ENCODE measurements around the gene ZSCAN26. TPM values are rescaled to one million over a fixed set of nuclear protein-coding genes. Genes with fewer than 3 reads are reported as not detected.
A peak's percentile ranks its signal among the peaks of the same experiment; 100 is the strongest.

The ZSCAN26 gene
- total and polyA plus RNA-seq, 8 donors = 3.6 to 11.7 (median 6.6) TPM

DNA sequence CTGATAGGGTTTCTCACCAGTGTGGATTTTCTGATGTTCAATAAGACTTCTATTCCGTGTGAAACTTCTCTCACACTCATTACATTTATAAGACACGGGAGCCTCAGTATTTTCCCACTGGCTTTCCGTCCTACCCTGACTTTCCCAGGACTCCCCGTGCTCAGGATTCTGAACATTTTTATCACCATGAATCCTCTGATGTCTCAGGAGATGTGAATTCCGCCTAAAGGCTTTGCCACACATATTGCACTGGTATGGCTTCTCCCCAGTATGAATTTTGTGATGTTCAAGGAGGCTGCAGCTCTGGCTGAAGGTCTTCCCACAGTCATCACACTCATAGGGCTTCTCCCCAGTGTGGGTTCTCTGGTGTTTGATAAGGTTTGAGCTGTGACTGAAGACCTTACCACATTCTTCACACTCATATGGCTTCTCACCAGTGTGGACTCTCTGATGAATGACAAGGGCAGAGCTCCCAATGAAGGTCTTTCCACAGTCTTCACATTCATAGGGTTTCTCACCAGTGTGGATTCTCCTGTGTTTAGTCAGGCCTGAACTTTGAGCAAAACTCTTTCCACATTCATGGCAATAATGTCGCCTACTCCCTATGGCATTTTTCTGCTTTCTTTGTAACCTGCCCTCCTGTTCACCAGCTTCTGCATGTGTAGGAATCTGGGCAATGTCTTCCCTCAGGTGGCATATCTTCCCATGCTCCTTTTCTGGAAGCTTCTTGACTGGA is 21.6 kb upstream of the ZSCAN26 start:
- 87 to 91% methylated on average over 6 of the region's 6 CpGs for whole genome bisulfite sequencing, 2 donors
- no peaks in the 10 kb centered on the region for H3K27me3 ChIP-seq
- H3K27ac ChIP-seq = no peak overlapping the region
- DNase-seq (no peak), FAIRE-seq (no peak), ATAC-seq (no peak)
- H3K36me3 ChIP-seq = peaks cover 0 to 16% (median 4%) of the 10 kb centered on the region in 3 donors
- peaks cover 0 to 1% (median under 1%) of the 10 kb centered on the region in 3 donors for H3K4me1 ChIP-seq
- intact Hi-C loops (cut with DNase I) = no loop called here
- no peaks in the 10 kb centered on the region for H3K9me3 ChIP-seq
- H3K4me3 ChIP-seq = no peak overlapping the region
- TF ChIP-seq, protein P1, sequence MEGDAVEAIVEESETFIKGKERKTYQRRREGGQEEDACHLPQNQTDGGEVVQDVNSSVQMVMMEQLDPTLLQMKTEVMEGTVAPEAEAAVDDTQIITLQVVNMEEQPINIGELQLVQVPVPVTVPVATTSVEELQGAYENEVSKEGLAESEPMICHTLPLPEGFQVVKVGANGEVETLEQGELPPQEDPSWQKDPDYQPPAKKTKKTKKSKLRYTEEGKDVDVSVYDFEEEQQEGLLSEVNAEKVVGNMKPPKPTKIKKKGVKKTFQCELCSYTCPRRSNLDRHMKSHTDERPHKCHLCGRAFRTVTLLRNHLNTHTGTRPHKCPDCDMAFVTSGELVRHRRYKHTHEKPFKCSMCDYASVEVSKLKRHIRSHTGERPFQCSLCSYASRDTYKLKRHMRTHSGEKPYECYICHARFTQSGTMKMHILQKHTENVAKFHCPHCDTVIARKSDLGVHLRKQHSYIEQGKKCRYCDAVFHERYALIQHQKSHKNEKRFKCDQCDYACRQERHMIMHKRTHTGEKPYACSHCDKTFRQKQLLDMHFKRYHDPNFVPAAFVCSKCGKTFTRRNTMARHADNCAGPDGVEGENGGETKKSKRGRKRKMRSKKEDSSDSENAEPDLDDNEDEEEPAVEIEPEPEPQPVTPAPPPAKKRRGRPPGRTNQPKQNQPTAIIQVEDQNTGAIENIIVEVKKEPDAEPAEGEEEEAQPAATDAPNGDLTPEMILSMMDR (IDR thresholded peaks at IDR 0.05) = no peak

- WGBS, 2 donors = 80 to 96% methylated on average over 1 of the region's 1 CpG
- no peak for DNase-seq
- Histone ChIP-seq H3K4me1 (peaks cover 0 to 13% (median 9%) of the 10 kb centered on the region in 3 donors), H3K27me3 (no peaks in the 10 kb centered on the region), H3K27ac (no peak overlapping the region), H3K4me3 (no peak overlapping the region), H3K9me3 (no peaks in the 10 kb centered on the region), H3K36me3 (peaks cover 0 to 16% (median 4%) of the 10 kb centered on the region in 3 donors)
- intact Hi-C loops (cut with DNase I) = no loop called here
- TF ChIP-seq, protein P1 (IDR thresholded peaks at IDR 0.05) = no peak
- no peak for ATAC-seq
- FAIRE-seq = no peak
Measured at GRCh38 chr6:28248916-28249315, 18.0 kb upstream of the ZSCAN26 start.

DNA sequence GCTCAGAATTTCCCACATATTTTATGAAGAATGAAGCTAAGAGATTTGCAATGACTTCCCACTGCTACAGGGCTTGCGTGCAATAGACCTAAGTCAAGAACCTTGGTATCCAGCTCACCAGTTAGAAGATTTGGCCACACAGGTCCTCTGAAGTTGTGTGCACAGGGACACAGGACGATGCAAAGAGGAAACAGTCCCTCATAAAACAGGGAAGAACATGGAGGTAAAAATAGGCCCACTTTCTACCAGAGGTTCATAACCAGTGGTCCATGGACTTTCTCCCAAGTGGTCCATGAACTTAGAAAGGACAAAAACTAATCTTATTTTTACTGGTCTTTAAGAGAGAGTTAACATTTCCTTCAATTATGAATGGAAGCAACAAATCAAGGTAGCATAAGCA is 16.2 kb upstream of the ZSCAN26 start:
- 76 to 82% methylated on average over 2 of the region's 2 CpGs for WGBS, 2 donors
- Histone ChIP-seq H3K36me3 (peaks cover 0 to 6% (median 0%) of the 10 kb centered on the region in 3 donors), H3K4me3 (peak overlapping the region in 2 of 4 donors; percentile 86 to 94), H3K27me3 (peaks cover 0 to 4% (median 0%) of the 10 kb centered on the region in 4 donors), H3K9me3 (no peaks in the 10 kb centered on the region), H3K4me1 (peaks cover 0 to 13% (median 9%) of the 10 kb centered on the region in 3 donors), H3K27ac (no peak overlapping the region)
- TF ChIP-seq, protein P1 (IDR thresholded peaks at IDR 0.05) = no peak
- no peak for ATAC-seq
- FAIRE-seq = no peak
- DNase-seq = no peak
- intact Hi-C loops (cut with DNase I) = no loop called here

- DNase-seq = peak in 2 of 6 donors; percentile 16 to 57
- TF ChIP-seq, protein P1 (IDR thresholded peaks at IDR 0.05) = no peak
Measured at GRCh38 chr6:28251661-28252008, 15.3 kb upstream of the ZSCAN26 start.

More at GRCh38 chr6:28251661-28252008, 15.3 kb upstream of the ZSCAN26 start:
- peaks cover 0 to 13% (median 9%) of the 10 kb centered on the region in 3 donors for H3K4me1 ChIP-seq
- H3K9me3 ChIP-seq = no peaks in the 10 kb centered on the region
- intact Hi-C loops (cut with DNase I) = no loop called here
- H3K36me3 ChIP-seq = peaks cover 0 to 4% (median 0%) of the 10 kb centered on the region in 3 donors
- peaks cover 0 to 9% (median 0%) of the 10 kb centered on the region in 4 donors for H3K27me3 ChIP-seq
- ATAC-seq (peak; percentile 41 to 67 (median 62)), FAIRE-seq (no peak)
- WGBS, 2 donors = 0% methylated on average over 24 to 25 of the region's 25 CpGs
- H3K4me3 ChIP-seq = peak overlapping the region; percentile 67 to 94 (median 80)
- H3K27ac ChIP-seq = no peak overlapping the region

Measured in pancreas (tissue), 10 donors.